T-helper 9 cell (primary cell): ENCODE data around the gene MAP2K3.

Experiments used
- DNase-seq: peaks from one replicate; pipeline ENCODE4 v3.0.0-alpha.2; 2020

The MAP2K3 gene

DNA sequence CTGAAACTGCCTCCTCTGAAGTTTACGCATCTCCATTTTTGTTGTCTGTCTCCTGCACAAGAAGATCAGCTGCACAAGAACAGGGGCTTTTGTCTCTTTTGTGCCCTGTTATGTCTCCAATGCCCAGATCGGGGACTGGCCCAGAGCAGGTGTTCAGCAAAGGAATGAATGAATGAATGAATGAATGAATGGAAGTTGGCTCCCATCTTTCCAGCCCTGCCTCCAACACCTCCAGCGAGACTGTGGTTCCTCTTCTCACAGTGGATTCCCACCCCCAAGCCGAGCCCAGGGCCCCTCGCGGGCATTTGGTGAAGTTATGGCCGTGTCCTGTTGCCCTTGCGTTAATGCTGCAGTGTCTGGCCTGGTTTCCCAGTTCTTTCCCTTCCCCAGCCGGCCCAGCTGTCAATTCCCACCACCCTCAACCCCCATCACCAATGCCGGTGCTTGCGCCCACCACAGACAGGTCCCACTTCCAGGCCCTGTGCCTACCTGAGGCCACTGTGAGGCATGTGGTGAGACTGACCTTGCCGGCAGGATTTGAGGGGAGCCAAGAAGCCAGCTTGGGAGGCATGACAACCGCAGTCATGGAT lies 70.4 kb downstream of the MAP2K3 start:
- DNase-seq = no peak

DNA sequence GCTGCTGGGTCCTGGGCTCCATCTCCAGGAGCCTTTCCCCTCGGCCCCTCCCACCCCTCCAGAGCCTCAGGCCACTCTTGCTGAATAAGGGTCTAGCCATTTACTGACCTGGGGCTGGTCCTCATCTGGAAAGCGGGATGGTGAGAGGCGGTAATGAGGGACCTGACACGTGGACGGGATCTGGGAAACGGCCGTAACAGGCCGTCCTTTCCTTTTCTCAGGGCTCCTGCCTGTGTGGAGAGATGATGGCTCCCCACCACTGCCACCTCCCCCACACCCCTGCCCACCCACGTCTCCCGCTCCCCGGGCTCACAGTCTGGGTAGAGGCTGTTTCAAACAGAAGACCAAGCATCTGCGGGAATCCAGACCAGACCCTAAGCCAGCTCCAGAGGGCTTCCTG lies 71.1 kb downstream of the MAP2K3 start:
- DNase-seq = no peak

DNA sequence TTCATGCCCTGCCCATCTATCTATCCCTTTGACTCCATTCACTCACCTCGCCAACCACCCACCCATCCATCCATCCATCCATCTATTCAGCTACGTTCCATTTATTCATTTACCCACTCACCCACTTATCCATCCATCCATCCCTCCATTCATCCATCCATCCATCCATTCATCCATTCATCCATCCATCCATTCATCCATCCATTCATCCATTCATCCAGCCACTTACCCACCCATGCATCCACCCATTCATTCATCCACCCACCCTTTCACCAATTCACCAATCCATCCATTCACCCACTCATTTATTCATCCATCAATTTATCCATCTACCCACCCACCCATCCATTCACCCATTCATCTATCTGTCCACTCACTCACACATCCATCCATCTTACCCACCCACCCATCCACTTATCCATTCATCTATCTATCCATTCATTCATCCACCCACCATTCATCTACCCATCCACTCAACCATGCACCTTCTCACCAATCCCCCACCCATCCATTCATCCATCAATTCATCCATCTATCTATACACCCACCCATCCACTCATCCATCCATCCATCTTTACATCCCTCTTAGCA lies 72.1 kb downstream of the MAP2K3 start:
- no peak for DNase-seq

- DNase-seq = no peak
Measured at GRCh38 chr17:21357281-21357680, 72.8 kb downstream of the MAP2K3 start.

DNA sequence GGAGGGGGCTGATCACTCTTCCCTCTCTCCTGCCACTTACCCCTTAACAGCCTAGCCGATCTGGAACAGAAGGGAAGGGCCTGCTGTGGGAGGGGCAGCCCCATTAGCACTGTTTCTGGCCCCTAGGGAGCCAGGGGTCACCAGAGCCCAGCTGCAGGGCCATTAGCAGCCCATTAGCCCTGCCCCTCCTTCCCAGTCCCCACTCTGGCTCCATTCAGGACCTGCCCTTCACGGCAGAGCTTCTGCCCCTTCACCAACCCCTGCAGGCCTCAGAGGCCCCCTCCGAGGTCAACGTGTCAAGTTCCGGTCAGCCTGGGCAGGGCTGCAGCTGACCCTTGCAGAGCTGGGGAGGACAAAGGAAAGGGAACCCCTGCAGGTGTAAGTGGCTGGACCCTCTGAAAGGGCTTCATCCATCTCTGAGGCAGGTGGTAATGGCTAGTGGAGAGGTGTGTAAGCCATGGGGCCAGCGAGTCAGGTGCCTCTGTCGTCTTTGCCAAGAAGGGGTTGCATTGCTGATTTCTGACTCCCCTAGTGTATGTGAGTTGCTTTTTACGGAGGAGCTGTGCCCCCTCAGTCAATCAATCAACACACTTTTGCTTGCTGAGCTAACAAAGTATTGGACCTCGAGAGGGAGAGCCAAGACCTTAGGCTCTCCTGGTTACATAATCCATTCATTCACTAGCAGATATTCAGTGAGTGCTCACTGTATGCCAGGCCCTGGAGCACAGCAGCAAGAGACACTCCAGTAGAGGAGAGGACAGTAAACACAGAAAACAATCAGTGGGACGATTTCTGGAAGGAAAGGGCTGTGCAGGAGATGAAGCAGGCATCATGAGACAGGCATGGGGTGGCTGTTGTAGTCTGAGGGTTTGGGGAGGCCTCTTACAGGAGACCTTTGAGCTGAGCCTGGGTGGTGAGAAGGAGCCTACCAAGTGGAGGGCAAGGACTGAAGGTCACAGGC lies 73.5 kb downstream of the MAP2K3 start:
- no peak for DNase-seq

GRCh38 chr17:21358682-21359482 lies 74.4 kb downstream of the MAP2K3 start:
- DNase-seq = no peak

- DNase-seq = no peak
Measured at GRCh38 chr17:21359483-21359840, 75.0 kb downstream of the MAP2K3 start.

- no peak for DNase-seq
Measured at GRCh38 chr17:21360048-21360447, 75.5 kb downstream of the MAP2K3 start.

- DNase-seq = no peak
Measured at GRCh38 chr17:21361020-21361809, 76.7 kb downstream of the MAP2K3 start.

DNA sequence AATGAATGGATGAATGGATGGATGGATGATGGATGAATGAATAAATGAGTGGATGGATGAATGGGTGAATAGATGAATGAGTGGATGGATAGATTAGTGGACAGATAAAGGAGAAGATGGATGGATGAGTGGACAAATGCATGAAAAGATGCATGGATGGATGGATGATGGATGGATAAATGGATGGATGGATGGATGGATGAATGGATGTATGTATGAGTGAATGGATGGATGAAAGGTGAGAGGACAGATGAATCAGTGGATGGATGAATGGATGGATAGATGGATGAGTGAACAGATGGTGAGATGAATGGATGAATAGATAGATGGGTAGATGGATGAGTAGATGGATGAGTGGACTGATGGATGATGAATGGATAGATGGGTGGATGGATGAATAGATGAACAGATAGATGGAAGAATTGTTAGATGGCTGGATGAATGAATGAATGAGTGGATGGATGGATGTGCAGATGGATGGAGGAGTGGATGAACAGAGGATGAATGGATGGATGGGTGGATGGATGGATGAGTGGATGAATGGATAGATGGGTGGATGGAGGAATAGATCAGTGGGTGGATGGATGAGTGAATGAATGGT lies 77.9 kb downstream of the MAP2K3 start:
- no peak for DNase-seq

GRCh38 chr17:21363776-21364642 lies 79.5 kb downstream of the MAP2K3 start:
- no peak for DNase-seq
